ENCODE data around the gene ZMYND15. TPM values are rescaled to one million over a fixed set of nuclear protein-coding genes. Genes with fewer than 3 reads are reported as not detected.

ZMYND15 gene
- total RNA-seq, 1 experiment from 2014 or later: 2.8 TPM

DNA sequence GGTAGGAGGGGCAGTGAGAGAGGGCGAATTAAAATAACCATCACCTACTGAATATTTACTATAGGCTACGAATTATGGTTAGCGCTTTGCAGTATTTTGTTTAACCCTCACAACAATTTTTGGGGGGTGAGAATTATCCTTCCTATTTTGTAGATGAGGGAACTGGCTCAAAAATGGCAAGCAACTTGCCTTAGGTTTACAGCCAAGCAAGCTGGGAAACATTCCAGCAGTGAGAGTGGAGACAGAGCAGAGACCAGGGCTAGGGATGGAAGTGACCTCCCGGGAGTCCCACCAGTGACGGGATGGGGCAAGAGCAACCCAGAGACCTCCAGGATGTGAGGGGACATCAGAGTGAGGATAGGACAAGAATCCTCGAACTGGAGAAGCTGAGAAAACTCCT, 46.9 kb downstream of the ZMYND15 start:
- Histone ChIP-seq H3K4me1 (ENCODE audit: control insufficient read depth in 1 of 2, insufficient read depth in 2 of 2, low read length in 2 of 2) (peaks cover 25 to 36% of the 10 kb centered on the region in 2 experiments), H4K20me1 (ENCODE audit: insufficient read depth) (no peaks in the 10 kb centered on the region), H3K9me2 (ENCODE audit: insufficient read depth) (no peaks in the 10 kb centered on the region), H3K79me2 (ENCODE audit: insufficient read depth, low read length) (peaks cover 8% of the 10 kb centered on the region; the same call in 1 of the 2 replicates), H3K27ac (ENCODE audit: low read depth, low read length) (no peak overlapping the region), H3K9me3 (ENCODE audit: control insufficient read depth in 1 of 2, insufficient read depth in 1 of 2, low read depth in 1 of 2, low read length in 2 of 2) (no peaks in the 10 kb centered on the region), H3K36me3 (ENCODE audit: control insufficient read depth in 1 of 2, insufficient read depth in 2 of 2, low read length in 2 of 2) (no peaks in the 10 kb centered on the region), H2AFZ (ENCODE audit: low read depth, low read length, poor library complexity, severe bottlenecking) (no peak overlapping the region), H3K4me3 (replicated peaks in 1 of 2; ENCODE audit: low read depth in 1 of 2, low read length in 2 of 2) (no peak overlapping the region), H3K9ac (ENCODE audit: low read length) (no peak overlapping the region), H3K27me3 (ENCODE audit: insufficient read depth, low read length) (no peaks in the 10 kb centered on the region), H3K4me2 (ENCODE audit: low read length) (no peak overlapping the region)
- RAD21 ChIA-PET (ENCODE audit: low non-redundant PET in 1 of 2, low total read pairs in 2 of 2, uncharacterized antibody in 2 of 2, unreplicated experiment in 2 of 2): interaction anchor here in 1 of 2 experiments (1.2 kb wide), 1 partner anchor 90 kb away, joined by 3 read pairs; no protein-coding TSS in a partner anchor
- no peak for ATAC-seq
- no peak for DNase-seq (ENCODE audit: low read depth, low spot score)
- no TSS peak for BruUV-seq (replicated peaks)
- POLR2A ChIA-PET: no interaction called here
- CTCF ChIA-PET: no interaction called here
- TF ChIP-seq MAX (IDR thresholded peaks at IDR 0.05) (no peak), POLR2A (IDR thresholded peaks at IDR 0.05; ENCODE audit: borderline replicate concordance, extremely low read depth, insufficient read depth, insufficient read length) (no peak), SIN3A (IDR thresholded peaks at IDR 0.05; ENCODE audit: low read depth) (no peak), POLR2AphosphoS5 (IDR thresholded peaks at IDR 0.05; ENCODE audit: low read depth, low read length) (no peak), ZNF274 (IDR thresholded peaks at IDR 0.05; ENCODE audit: low read depth, low read length) (no peak), CTCF (IDR thresholded peaks at IDR 0.05 in 2 of 3, conservative IDR thresholded peaks at IDR 0.05 in 1 of 3; ENCODE audit: borderline replicate concordance in 1 of 3, insufficient read depth in 1 of 3, low read depth in 2 of 3, low read length in 2 of 3) (no peak), EZH2phosphoT487 (IDR thresholded peaks at IDR 0.05; ENCODE audit: borderline replicate concordance) (no peak), SRF (IDR thresholded peaks at IDR 0.05; ENCODE audit: low read depth) (no peak), YY1 (IDR thresholded peaks at IDR 0.05; ENCODE audit: extremely low read depth, insufficient replicate concordance, low read depth, low read length) (no peak), TCF7L2 (IDR thresholded peaks at IDR 0.05; ENCODE audit: borderline replicate concordance, extremely low read depth, insufficient read depth, insufficient read length) (no peak), FOSL1 (IDR thresholded peaks at IDR 0.05; ENCODE audit: low read depth) (no peak), JUND (IDR thresholded peaks at IDR 0.05) (no peak), CEBPB (IDR thresholded peaks at IDR 0.05; ENCODE audit: low read depth) (no peak), RAD21 (IDR thresholded peaks at IDR 0.05; ENCODE audit: low read depth) (no peak), REST (IDR thresholded peaks at IDR 0.05; ENCODE audit: low read depth) (no peak), EGR1 (IDR thresholded peaks at IDR 0.05; ENCODE audit: low read depth) (no peak), SP1 (IDR thresholded peaks at IDR 0.05; ENCODE audit: low read depth) (no peak)
- TF ChIP-seq, protein P1, sequence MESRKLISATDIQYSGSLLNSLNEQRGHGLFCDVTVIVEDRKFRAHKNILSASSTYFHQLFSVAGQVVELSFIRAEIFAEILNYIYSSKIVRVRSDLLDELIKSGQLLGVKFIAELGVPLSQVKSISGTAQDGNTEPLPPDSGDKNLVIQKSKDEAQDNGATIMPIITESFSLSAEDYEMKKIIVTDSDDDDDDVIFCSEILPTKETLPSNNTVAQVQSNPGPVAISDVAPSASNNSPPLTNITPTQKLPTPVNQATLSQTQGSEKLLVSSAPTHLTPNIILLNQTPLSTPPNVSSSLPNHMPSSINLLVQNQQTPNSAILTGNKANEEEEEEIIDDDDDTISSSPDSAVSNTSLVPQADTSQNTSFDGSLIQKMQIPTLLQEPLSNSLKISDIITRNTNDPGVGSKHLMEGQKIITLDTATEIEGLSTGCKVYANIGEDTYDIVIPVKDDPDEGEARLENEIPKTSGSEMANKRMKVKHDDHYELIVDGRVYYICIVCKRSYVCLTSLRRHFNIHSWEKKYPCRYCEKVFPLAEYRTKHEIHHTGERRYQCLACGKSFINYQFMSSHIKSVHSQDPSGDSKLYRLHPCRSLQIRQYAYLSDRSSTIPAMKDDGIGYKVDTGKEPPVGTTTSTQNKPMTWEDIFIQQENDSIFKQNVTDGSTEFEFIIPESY (IDR thresholded peaks at IDR 0.05; ENCODE audit: extremely low read depth, insufficient replicate concordance, low read length): no peak
- intact Hi-C loops (cut with micrococcal nuclease): no loop called here
